Skeletal muscle tissue (tissue), 4 donors: Measurements from ENCODE around the gene PXMP4. TPM values are rescaled to one million over a fixed set of nuclear protein-coding genes. Genes with fewer than 3 reads are reported as not detected.
"Not testable (repeated sequence)": the region's sequence is repeated elsewhere in the genome, so short reads cannot be mapped to it uniquely, and the experiment has no call there.

Experiments
- H3K27ac ChIP-seq: one replicate; pipeline ENCODE4 v1.7.0; 2013; ENCODE audit warnings: mild to moderate bottlenecking, low read depth, low read length, inconsistent platforms
- H3K27me3 ChIP-seq, 3 donors: one replicate each; pipeline ENCODE4 v1.7.0; 2013; ENCODE audit warnings: low read length in 3 of 3; ENCODE audit not compliant: control insufficient read depth in 3 of 3, insufficient read depth in 3 of 3
- H3K36me3 ChIP-seq, 3 donors: one replicate each; pipeline ENCODE4 v1.7.0; 2013; ENCODE audit warnings: low read length in 3 of 3; ENCODE audit not compliant: control insufficient read depth in 3 of 3, insufficient read depth in 3 of 3
- H3K4me1 ChIP-seq, 3 donors: one replicate each; pipeline ENCODE4 v1.7.0; 2013; ENCODE audit warnings: low read length in 3 of 3, mild to moderate bottlenecking in 3 of 3; ENCODE audit not compliant: control insufficient read depth in 3 of 3, insufficient read depth in 3 of 3
- H3K4me3 ChIP-seq, 3 donors: one replicate each; pipeline ENCODE4 v1.7.0; 2013; ENCODE audit warnings: low read length in 3 of 3
- H3K9ac ChIP-seq, 3 donors: one replicate each; pipeline ENCODE4 v1.7.0; 2013; ENCODE audit warnings: low read length in 3 of 3, mild to moderate bottlenecking in 3 of 3, moderate library complexity in 2 of 3, low read depth in 1 of 3
- H3K9me3 ChIP-seq, 3 donors: one replicate each; pipeline ENCODE4 v1.7.0; 2013; ENCODE audit warnings: low read length in 3 of 3; ENCODE audit not compliant: control insufficient read depth in 3 of 3
- total RNA-seq: library from RNA; depleted of rRNA; stranded (reverse); fragments of >200 nt; gene quantifications from one replicate; pipeline ENCODE4 v1.2.3, GENCODE V29; 2014
- donor health status: Osteomylitis.

Gene PXMP4, protein sequence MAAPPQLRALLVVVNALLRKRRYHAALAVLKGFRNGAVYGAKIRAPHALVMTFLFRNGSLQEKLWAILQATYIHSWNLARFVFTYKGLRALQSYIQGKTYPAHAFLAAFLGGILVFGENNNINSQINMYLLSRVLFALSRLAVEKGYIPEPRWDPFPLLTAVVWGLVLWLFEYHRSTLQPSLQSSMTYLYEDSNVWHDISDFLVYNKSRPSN
- 7.3 TPM for total RNA-seq

DNA sequence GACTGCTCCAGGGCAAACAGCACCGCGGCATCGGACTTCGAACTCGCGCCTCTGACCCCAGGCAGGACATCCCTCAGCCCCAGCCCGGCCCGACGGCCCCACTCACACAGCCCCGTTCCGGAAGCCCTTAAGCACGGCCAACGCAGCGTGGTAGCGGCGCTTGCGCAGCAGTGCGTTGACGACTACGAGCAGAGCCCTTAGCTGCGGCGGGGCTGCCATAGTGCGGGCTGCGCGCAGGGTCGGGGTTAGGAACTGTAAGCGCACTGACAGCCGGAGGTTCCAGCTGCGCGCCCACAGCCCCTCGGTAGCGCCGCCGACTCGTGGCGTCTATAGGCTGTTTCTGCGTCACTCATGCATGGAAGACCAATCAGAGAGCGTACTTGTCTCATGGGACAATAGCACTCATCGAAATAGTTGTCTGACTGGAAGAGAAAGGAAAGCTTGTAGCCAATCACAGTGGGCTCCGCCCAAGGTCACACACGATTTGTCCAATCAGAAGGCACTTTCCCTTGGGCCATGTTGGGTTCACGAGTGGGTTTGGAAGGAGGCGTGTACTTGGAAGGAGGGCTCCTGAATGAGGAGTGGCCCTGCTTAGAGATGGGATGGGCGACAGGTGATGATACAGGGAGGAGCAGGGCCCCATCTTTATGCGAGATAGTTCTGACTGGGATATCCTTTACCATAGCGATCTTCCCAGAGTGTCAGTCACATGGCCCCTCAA lies at the start of gene PXMP4:
Gene PXMP4, minus strand, starts transcription at position 322 of the 721 bp plus-strand sequence. Its CDS starts 103 bp downstream, at position 219.
- Histone ChIP-seq H3K9me3 (no peaks in the 10 kb centered on the region), H3K36me3 (peaks cover 0 to 2% (median 0%) of the 10 kb centered on the region in 3 donors), H3K27ac (peak within 1 kb of the TSS; percentile 63), H3K27me3 (no peaks in the 10 kb centered on the region), H3K9ac (peak within 1 kb of the TSS; percentile 89 to 98 (median 93)), H3K4me3 (peak within 1 kb of the TSS; percentile 92 to 99 (median 99)), H3K4me1 (peaks cover 10 to 15% (median 12%) of the 10 kb centered on the region in 3 donors)

DNA sequence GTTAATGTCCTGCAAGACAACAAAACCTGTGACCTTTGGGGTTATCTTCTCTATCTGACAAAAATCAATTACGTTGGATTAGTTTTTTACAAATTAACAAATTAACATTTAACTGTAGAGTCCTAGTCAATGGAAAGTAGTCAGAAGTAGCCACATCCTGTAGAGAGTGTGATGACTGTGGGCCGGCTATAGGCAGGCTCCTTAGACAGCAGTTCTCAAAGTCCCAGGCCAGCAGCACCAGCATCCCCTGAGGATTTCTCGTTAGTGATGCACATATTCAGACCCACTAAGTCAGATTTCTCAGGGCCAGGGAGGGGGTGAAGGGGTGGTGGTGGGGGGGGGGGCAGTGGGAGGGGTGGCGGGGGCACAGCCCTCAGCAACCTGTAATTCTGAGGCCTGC lies 48.9 kb upstream of the PXMP4 start:
- Histone ChIP-seq H3K27ac (no peak overlapping the region), H3K36me3 (peaks cover 11 to 29% (median 26%) of the 10 kb centered on the region in 3 donors), H3K4me1 (no peaks in the 10 kb centered on the region), H3K9me3 (no peaks in the 10 kb centered on the region), H3K4me3 (no peak overlapping the region), H3K9ac (no peak overlapping the region), H3K27me3 (no peaks in the 10 kb centered on the region)

DNA sequence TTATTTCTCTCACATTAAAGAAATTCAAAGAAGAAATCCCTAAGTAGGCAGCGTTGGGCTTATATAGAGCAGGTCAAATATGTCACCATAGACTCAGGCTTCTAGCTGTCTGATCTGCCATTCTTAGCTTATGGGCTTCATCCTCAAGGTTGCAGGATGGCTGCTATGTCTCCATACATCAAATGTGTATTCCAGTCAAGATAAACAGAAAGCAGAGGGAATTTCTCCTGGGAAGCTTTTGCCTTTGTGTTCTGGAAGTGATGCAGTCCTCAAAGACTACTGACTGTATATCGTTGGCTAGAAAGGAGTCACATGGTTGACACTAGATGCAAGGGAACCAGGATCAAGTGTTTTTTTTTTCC lies 47.6 kb upstream of the PXMP4 start:
- peaks cover 12 to 27% (median 22%) of the 10 kb centered on the region in 3 donors for H3K36me3 ChIP-seq

DNA sequence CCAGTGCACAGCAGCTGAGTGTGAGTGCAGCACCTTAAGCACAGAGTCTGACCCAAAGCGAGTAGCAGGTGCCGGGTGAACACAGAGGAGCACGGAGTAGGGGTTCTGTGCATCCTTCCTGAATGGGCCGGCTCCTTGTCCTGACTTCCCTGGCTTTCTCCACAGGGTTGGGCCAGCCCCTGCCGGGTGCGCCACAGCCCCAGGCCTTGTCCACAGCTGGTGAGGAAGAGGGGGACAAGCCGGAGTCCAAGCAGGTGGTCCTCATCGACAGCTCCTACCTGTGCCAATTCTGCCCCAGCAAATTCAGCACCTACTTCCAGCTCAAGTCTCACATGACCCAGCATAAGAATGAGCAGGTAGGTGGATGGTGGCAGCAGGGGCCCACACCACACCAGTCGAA lies 46.6 kb upstream of the PXMP4 start:
- Histone ChIP-seq H3K27me3 (no peaks in the 10 kb centered on the region), H3K27ac (no peak overlapping the region), H3K36me3 (peaks cover 16 to 31% (median 25%) of the 10 kb centered on the region in 3 donors), H3K4me1 (no peaks in the 10 kb centered on the region), H3K9me3 (no peaks in the 10 kb centered on the region), H3K9ac (no peak overlapping the region), H3K4me3 (no peak overlapping the region)

More for the DNA sequence above, 47.6 kb upstream of the PXMP4 start:
- Histone ChIP-seq H3K9ac (no peak overlapping the region), H3K27me3 (no peaks in the 10 kb centered on the region), H3K4me1 (no peaks in the 10 kb centered on the region), H3K4me3 (no peak overlapping the region), H3K9me3 (no peaks in the 10 kb centered on the region), H3K27ac (no peak overlapping the region)

DNA sequence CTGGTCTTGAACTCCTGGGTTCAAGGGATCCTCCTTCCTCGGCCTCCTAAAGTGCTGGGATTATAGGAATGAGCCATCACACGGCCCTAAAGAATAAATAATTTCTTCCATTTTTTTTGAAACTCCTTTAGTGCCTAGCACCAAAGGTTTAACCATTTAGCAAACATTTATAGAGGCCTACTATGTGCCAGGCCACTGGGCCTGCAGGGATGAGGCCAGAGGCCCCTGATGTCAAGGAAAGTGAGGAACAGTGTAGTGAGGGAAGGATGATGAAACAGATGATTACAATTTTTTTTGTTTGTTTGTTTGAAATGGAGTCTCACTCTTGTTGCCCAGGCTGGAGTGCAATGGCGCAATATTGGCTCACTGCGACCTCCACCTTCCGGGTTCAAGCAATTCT lies 45.5 kb upstream of the PXMP4 start:
- Histone ChIP-seq H3K9me3 (no peaks in the 10 kb centered on the region), H3K27me3 (no peaks in the 10 kb centered on the region), H3K27ac (no peak overlapping the region), H3K36me3 (peaks cover 16 to 33% (median 27%) of the 10 kb centered on the region in 3 donors), H3K9ac (no peak overlapping the region), H3K4me3 (no peak overlapping the region), H3K4me1 (no peaks in the 10 kb centered on the region)

DNA sequence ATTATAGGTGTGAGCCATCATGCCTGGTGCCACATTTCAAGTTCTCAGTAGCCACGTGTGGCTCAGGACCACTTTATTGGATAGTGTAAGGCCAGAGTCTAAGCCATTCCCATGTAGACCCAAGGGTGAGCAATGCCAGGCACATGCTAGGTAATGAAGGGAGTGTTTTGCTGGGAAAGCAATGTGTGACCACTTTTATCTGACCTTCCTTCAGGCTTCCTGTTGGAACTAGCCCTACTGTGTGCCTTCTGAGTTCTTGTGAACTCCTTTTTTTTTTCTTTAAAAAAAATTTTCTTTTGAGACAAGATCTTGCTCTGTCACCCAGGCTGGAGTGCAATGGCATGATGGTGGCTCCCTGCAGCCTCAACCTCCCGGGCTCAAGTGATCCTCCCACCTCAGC lies 45.0 kb upstream of the PXMP4 start:
- Histone ChIP-seq H3K9ac (no peak overlapping the region), H3K4me3 (no peak overlapping the region), H3K4me1 (no peaks in the 10 kb centered on the region), H3K36me3 (peaks cover 16 to 30% (median 27%) of the 10 kb centered on the region in 3 donors), H3K27me3 (no peaks in the 10 kb centered on the region), H3K9me3 (no peaks in the 10 kb centered on the region), H3K27ac (no peak overlapping the region)

DNA sequence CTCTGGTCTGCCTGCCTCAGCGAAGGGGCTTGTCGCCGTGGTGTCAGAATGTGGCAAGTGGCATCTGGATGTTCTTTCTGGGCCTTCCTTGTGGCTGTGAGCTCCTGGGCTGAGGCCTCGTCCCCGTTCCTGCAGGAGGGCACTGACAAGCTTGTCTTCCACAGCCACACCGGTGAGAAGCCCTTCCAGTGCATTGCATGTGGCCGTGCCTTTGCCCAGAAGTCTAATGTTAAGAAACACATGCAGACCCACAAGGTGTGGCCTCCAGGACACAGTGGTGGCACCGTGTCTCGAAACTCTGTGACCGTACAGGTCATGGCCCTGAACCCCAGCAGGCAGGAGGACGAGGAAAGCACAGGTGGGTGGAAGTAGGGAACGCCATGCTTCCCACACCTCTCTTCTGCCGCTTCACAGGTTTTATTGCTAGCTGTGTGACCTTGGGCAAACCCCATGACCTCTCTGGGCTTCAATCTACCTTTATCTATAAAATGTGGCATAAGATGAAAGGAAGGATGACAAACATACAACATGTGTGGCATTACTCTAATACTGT lies 41.7 kb upstream of the PXMP4 start:
- H3K9me3 ChIP-seq = peaks cover 0 to 3% (median 3%) of the 10 kb centered on the region in 3 donors
- H3K27me3 ChIP-seq = no peaks in the 10 kb centered on the region
- H3K9ac ChIP-seq = no peak overlapping the region
- H3K27ac ChIP-seq = no peak overlapping the region
- no peaks in the 10 kb centered on the region for H3K4me1 ChIP-seq
- H3K36me3 ChIP-seq = peaks cover 18 to 35% (median 31%) of the 10 kb centered on the region in 3 donors
- H3K4me3 ChIP-seq = no peak overlapping the region

DNA sequence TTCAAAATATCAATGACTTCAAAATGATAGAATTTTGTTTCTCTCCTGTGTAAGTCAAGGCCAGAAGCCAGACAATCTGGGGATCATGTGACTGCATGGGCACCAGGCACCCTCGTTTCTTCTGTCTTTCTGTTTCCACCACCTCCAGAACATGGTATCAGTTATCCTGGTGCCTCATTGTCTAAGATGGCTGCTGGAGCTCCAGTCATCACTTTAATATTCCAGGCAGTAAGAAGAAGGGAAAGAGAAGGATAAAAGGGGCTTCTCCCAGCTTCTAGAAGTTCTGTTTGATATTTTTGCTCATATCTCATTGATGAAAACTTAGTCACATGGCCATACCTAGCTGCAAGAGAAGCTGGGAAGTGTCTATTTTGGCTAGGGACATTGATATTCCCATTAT lies 37.3 kb upstream of the PXMP4 start:
- no peak overlapping the region for H3K4me3 ChIP-seq
- H3K36me3 ChIP-seq = peaks cover 35 to 49% (median 48%) of the 10 kb centered on the region in 3 donors
- peaks cover 0 to 3% (median 3%) of the 10 kb centered on the region in 3 donors for H3K9me3 ChIP-seq
- no peak overlapping the region for H3K9ac ChIP-seq
- no peaks in the 10 kb centered on the region for H3K27me3 ChIP-seq
- no peak overlapping the region for H3K27ac ChIP-seq
- no peaks in the 10 kb centered on the region for H3K4me1 ChIP-seq

DNA sequence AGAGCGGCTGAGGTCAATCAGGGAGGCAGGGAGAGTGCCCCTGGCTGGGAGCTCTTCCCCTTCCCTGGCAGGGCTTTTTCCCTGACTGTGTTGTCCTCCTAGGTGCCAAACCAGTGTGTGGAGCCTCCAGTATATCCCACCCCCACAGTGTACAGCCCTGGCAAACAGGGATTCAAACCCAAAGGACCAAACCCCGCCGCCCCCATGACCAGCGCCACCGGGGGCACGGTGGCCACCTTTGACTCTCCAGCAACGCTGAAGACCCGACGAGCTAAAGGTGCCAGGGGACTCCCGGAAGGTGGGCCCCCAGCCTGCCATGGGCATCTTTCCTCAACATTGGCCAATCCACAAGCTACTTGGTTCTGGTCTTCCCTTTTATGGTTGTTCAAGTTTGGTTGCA lies 36.9 kb upstream of the PXMP4 start:
- Histone ChIP-seq H3K4me1 (no peaks in the 10 kb centered on the region), H3K27me3 (no peaks in the 10 kb centered on the region), H3K36me3 (peaks cover 38 to 53% (median 51%) of the 10 kb centered on the region in 3 donors), H3K9ac (no peak overlapping the region), H3K4me3 (no peak overlapping the region), H3K27ac (no peak overlapping the region), H3K9me3 (peaks cover 0 to 3% (median 3%) of the 10 kb centered on the region in 3 donors)

DNA sequence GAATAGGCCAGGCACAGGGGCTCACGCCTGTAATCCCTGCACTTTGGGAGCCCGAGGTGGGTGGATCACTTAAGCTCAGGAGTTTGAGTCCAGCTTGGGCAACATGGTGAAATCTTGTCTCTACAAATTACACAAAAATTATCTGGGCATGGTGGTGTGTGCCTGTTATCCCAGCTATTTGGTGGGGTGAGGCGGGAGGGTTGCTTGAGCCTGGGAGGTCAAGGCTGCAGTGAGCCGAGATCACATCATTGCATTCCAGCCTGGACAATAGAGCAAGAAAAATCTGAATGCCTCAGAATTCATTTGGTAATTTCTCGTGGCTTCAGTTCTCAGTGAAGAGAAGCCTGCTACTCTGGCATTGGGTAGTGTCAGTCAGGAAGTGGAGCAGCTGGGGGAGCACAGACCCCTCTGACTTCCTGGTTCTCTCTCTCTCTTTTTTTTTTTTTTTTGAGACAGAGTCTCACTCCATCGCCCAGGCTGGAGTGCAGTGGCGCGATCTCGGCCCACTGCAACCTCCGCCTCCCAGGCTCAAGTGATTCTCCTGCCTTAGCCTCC lies 35.9 kb upstream of the PXMP4 start:
- H3K4me1 ChIP-seq, H3K4me3 ChIP-seq, H3K27me3 ChIP-seq, H3K9ac ChIP-seq, H3K27ac ChIP-seq, H3K9me3 ChIP-seq: not testable (repeated sequence)
- peaks cover 36 to 55% (median 51%) of the 10 kb centered on the region in 3 donors for H3K36me3 ChIP-seq
